Measurements from ENCODE around the gene TENT4A. TPM values are rescaled to one million over a fixed set of nuclear protein-coding genes. Genes with fewer than 3 reads are reported as not detected.

Gene TENT4A
- 19.4 to 24.1 TPM (median 22.9 TPM) in 5 replicates for total RNA-seq (2022; extraction: Qiagen RNA extraction; ENCODE audit: low read depth)

GRCh38 chr5:6713274-6714225 lies at the start of gene TENT4A:
Gene TENT4A, plus strand, starts transcription at chr5:6713432. Its CDS starts 552 bp downstream, at chr5:6713984.

Other genes with a start within 250 kb of the TENT4A start
- 89.1 to 106 TPM (median 95.0 TPM) in 5 replicates for gene NSUN2, start 80.4 kb upstream of the TENT4A start, total RNA-seq (2022; extraction: Qiagen RNA extraction; ENCODE audit: low read depth)
- gene SRD5A1, start 80.0 kb upstream of the TENT4A start, total RNA-seq (2022; extraction: Qiagen RNA extraction; ENCODE audit: low read depth), result 15.5 to 33.2 TPM (median 31.1 TPM) in 5 replicates